Activated CD4-positive, CD25-positive, alpha-beta regulatory T cell treated with anti-CD3 and anti-CD28 coated beads, Interleukin-2, amount 50 U/mL, for 24 hours (primary cell): ENCODE data around the gene DLST.
A peak's percentile ranks its signal among the peaks of the same experiment; 100 is the strongest.

Source experiments
- ATAC-seq, 2 donors: fragments of 150-1000 bp; cut with Tn5 transposase; one replicate each; pipeline ENCODE4 v1.10.0; 2021; ENCODE audit warnings: mild to moderate bottlenecking in 1 of 2, moderate library complexity in 1 of 2

DLST gene

DNA sequence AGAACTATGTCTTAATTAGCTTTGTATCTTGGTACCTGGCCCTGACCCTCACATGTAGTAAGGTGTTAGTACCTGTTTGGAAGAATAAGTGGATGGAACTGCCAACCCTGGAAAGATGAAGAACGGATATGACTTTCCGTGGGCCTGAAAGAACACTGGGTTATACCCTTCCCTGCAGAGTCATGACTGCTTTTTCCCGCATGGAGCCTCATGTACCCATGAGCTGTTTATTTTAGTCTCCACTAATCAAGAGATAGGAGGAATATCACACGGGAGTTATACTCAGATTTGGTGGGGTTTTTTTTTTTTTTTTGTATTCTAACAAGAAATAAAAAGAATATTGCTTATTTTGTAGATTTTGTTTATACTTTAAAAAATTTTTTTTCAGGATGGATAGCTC lies 15.9 kb downstream of the DLST start:
- ATAC-seq: no peak

GRCh38 chr14:74898083-74898482 lies 16.4 kb downstream of the DLST start:
- ATAC-seq: no peak

GRCh38 chr14:74898694-74899093 lies 17.0 kb downstream of the DLST start:
- ATAC-seq: no peak

GRCh38 chr14:74902941-74903705 lies 21.4 kb downstream of the DLST start:
- ATAC-seq: no peak

- ATAC-seq: no peak
Measured at GRCh38 chr14:74904635-74905503, 23.2 kb downstream of the DLST start.

- ATAC-seq: peak; percentile 68
Measured at GRCh38 chr14:74905595-74906142, 24.0 kb downstream of the DLST start.

GRCh38 chr14:74906925-74907521 lies 25.3 kb downstream of the DLST start:
- no peak for ATAC-seq

DNA sequence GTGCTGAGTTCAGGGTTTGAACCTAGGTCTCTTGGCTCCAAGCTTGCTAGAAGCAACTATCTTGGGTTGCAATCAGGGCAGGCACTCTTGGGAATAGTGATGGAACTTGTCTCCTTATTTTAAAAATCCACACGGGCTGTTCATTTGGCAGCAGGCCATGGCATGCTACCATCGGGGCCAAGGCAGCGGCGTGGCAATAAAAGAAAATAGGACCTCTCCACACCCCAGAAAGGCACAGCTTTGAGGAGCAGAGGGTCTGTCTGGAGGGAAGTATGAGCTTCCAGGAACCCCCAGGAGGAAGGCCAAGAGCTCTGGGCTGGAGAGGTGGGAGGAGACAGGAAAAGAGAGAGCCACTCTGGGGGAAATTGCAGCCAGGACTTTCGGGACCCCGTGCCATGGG lies 26.0 kb downstream of the DLST start:
- ATAC-seq: no peak

DNA sequence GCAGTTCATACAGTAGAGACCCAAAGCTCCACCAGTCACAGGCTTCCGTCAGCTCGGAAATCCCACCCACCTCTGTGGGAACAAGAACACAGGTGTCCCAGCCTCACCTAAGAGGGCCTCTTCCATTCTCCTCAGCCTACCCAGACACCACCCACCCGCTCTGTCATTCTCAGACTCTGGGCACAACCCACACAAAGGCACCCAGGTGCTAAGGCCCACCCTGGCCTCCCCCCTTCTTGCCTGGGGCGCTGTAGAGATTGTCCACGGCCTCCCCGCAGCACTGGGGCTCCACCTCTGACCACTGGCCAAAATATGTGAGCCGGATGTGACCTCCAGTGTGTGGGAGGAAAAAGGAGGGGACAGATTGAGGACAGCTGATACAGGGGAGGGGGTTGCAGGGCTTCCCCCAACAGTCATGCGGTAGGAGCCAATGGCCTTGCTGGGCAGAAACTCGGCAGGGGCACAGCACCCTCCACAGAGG lies 27.2 kb downstream of the DLST start:
- no peak for ATAC-seq

DNA sequence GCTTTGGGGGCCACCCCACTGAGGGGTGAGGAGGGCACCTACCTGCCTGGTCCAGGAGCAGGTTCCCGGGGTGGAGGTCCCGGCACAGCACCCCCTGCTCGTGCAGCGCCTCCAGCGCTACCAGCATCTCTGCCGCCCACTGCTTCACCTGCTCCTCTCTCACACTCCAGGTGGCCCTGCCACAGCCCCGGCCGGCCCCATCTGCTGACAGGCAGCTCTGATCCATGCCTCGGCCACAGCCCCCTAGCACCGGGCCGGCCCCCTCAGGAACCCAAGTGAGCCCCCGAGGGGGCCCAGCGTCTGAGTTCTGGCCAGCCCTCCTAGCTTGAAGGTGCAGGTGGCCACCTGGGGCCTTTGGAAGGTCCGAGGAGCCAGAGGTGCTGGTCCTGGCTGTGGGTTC lies 27.8 kb downstream of the DLST start:
- no peak for ATAC-seq

GRCh38 chr14:74909911-74910310 lies 28.2 kb downstream of the DLST start:
- no peak for ATAC-seq

GRCh38 chr14:74910556-74910955 lies 28.8 kb downstream of the DLST start:
- no peak for ATAC-seq

DNA sequence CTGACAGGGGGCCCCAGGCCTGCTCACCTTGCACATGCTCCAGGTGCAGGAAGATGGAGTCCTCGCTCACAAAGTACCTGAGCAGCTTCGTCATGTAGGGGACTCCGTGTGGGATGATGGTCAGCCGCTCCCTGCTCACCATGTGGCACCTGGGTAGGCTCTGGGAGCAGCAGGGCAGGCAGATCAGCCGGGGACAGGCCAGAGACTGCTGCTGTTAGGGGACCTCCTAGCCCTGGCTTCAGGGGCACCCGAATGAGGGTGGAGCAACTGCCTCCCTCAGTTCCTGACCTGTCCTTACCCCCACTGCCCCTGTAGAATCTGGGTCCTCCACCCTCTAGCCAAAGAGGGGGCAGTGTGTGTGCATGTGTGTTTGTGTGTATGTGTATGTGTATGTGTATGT lies 29.5 kb downstream of the DLST start:
- ATAC-seq: no peak

DNA sequence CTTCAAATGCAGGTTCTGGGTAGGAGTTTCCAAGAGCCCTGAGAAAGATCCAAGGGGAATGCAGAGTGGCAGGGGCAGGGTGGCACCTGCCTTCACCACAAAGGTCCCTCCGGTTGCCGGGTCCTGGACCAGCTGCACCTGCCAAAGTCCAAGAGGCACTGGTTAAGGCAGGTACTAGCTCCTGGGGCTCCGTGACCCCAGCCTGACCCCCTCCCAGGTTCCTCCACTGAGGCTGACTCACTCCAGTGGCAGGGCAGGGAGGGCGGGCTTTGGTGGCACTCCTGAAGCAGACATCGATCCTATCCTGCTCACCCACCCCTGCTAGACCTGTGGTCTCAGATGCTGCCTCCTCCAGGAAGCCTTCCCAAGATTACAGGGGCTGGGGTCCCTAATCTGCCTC lies 30.0 kb downstream of the DLST start:
- ATAC-seq: no peak

GRCh38 chr14:74912111-74912510 lies 30.4 kb downstream of the DLST start:
- no peak for ATAC-seq

- ATAC-seq: no peak
Measured at GRCh38 chr14:74912801-74913200, 31.1 kb downstream of the DLST start.

DNA sequence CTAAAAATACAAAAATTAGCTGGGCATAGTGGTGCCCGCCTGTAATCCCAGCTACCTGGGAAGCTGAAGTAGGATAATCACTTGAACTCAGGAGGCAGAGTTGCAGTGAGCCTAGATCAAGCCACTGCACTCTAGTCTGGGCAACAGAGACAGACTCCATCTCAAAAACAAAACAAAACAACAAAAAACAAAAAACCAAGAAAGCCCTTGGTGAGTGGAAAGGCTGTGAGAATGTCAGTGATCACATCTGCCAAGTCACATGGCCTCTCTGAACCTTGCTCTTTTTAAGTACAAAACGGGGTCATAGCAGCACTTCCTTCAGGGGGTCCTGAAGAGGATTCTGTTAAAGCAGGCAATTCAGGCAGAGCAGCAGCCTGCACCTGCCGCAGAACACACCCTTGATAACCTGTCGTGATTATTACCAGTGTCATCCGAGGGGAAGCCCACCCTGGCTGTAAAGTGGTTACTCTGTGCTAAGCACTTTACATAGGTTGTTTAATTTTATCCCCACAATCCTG lies 31.7 kb downstream of the DLST start:
- no peak for ATAC-seq

DNA sequence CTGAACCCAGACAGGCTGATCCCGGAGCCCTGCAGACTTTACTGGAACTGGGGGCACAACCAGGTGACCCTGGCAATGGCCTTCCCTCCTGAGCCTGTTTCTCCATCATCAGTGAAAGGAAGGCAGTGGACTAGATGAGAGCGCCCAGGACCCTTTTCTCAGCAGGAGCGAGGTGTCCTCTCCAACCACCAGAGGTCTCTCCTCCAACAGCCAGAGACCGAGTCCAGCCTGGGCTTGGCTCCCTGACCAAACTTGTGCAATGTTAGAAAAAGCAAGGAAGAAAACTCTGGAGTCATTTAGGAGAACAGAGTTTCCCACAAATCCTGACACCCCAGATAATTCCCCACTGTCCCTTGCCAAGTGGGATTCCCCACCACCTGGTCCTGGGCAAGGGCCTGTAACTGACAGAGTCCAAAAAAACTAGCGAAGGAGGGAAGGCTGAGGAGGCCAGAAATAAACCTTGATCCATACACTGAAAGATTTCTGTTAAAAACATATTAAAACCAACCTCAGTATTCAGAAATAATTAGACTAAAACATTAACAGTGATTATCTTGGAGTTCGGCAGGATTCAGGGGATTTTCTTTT lies 32.4 kb downstream of the DLST start:
- ATAC-seq: no peak

- no peak for ATAC-seq
Measured at GRCh38 chr14:74915426-74915825, 33.7 kb downstream of the DLST start.

DNA sequence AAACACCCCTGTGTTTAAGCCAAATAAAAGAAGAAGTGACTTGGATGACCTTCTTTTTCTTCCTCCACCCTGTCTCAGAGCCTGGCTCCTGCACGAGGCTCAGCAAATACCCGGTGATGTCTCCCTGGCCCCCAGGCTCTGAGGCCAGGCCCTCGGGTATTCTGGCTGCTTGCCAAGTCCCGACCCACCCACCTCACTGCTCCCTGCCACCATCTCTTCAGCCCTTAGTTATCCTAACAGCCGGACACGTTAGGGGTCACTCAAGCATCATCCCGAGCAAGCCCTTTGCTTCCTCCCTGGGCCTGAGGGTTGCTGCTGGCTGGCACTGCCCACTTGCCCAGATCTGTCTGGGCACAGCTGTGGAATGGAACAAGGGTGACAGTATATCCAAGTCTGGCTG lies 34.1 kb downstream of the DLST start:
- no peak for ATAC-seq

DNA sequence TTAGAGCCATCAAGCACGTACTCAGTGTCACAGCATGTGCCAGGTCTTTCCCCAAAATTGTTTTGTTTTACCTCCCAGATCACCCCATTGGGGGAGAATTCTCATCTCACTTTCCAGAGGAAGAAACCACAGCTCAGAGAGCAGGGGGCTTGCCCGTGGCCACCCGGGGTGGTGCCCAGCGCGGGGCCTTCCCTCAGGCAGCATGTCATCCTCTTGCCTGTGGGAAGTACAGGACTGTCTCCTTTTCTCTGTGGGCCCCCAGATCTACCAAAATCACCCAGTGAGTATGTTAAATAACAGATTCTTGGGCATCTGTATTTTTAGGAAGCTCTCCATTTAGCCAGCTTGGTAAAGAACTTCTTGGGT lies 35.4 kb downstream of the DLST start:
- no peak for ATAC-seq

DNA sequence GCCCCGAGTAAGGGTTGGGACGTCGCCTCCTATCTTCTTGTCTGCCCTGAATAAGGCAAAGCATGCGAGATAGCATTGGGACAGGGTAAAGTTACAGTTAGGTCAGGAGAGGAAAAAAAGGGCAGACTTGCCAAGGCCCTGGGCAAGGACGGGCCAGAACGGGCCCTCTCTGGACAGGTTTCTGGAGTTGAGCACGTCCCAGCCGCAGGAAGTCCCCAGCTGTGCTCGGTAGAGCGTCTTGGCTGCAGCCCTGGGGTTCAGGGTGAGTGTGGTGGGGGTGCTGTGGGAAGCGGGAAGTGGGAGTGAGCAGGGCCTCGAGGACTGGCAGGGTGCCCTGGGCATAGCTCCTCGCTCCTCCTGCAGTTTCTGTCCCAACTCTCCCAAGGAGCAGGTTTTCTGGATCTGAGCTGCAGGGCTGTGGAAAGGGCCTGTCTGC lies 35.9 kb downstream of the DLST start:
- no peak for ATAC-seq

- no peak for ATAC-seq
Measured at GRCh38 chr14:74918380-74918779, 36.7 kb downstream of the DLST start.
